ENCODE data around the gene DYNC1LI1. TPM values are rescaled to one million over a fixed set of nuclear protein-coding genes. Genes with fewer than 3 reads are reported as not detected.

Gene DYNC1LI1
- total and polyA plus RNA-seq, 2 donors = 28.4 to 29.2 TPM

- no peaks in the 10 kb centered on the region for H3K36me3 ChIP-seq (ENCODE audit: control insufficient read depth in 2 of 2, insufficient read depth in 2 of 2, low read length in 1 of 2)
- WGBS = 93% methylated on average over 3 of the region's 3 CpGs
- peak overlapping the region in 1 of 2 donors; percentile 40 for H3K27ac ChIP-seq (ENCODE audit: low read depth in 1 of 2, low read length in 1 of 2)
- no peaks in the 10 kb centered on the region for H3K4me1 ChIP-seq (ENCODE audit: control insufficient read depth in 2 of 2, insufficient read depth in 2 of 2, low read length in 2 of 2)
- no peak overlapping the region for H3K4me3 ChIP-seq (ENCODE audit: low read length in 2 of 2)
- H3K9me3 ChIP-seq (ENCODE audit: control insufficient read depth in 2 of 2, insufficient read depth in 1 of 2, low read length in 1 of 2) = no peaks in the 10 kb centered on the region
- no peaks in the 10 kb centered on the region for H3K27me3 ChIP-seq (ENCODE audit: control insufficient read depth in 2 of 2, insufficient read depth in 1 of 2, low read length in 1 of 2)
- no peak for DNase-seq (ENCODE audit: low read depth in 6 of 9, low spot score in 9 of 9)
These were observed 76.9 kb downstream of the DYNC1LI1 start for GRCh38 chr3:32493437-32494414.

DNA sequence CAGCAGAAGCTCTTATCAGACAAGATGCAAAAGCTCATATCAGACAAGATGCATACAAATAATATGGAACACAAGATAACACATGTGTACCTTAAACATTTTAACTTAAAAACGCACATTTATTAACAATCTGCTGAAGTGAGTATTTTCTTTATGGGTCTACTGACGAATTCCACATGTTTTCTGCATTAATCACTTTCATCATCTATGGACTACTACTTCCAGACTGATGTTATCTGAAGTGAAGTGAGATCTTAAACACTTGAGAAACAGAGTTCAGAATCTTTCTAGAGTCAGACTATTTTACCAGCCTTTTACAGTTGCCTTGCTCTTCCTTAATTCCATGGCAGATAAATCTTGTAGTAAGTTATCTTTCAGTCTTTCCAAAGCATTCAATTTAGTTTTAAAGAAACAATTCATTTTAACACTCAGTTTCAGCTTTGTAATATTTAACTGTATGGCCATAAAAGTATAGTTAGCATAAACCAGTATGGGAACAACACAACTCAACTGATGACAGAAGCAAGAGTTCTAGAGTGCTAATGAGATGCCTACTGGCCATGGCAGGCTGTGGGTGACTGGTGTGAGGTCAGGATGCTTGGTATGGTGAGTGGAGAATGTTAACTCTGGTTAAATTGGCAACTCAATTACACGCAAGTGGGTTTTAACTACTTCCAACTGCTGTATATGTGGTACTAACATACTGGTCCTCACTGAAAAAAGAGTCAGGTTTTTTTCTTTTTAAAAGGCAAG is 77.8 kb downstream of the DYNC1LI1 start:
- Histone ChIP-seq H3K4me1 (ENCODE audit: control insufficient read depth in 2 of 2, insufficient read depth in 2 of 2, low read length in 2 of 2) (no peaks in the 10 kb centered on the region), H3K9me3 (ENCODE audit: control insufficient read depth in 2 of 2, insufficient read depth in 1 of 2, low read length in 1 of 2) (no peaks in the 10 kb centered on the region), H3K36me3 (ENCODE audit: control insufficient read depth in 2 of 2, insufficient read depth in 2 of 2, low read length in 1 of 2) (no peaks in the 10 kb centered on the region), H3K27me3 (ENCODE audit: control insufficient read depth in 2 of 2, insufficient read depth in 1 of 2, low read length in 1 of 2) (no peaks in the 10 kb centered on the region), H3K27ac (ENCODE audit: low read depth in 1 of 2, low read length in 1 of 2) (no peak overlapping the region), H3K4me3 (ENCODE audit: low read length in 2 of 2) (no peak overlapping the region)
- WGBS = 98% methylated on average over 3 of the region's 3 CpGs
- DNase-seq (ENCODE audit: low read depth in 6 of 9, low spot score in 9 of 9) = no peak

GRCh38 chr3:32488474-32489008 is 82.1 kb downstream of the DYNC1LI1 start:
- H3K9me3 ChIP-seq (ENCODE audit: control insufficient read depth in 2 of 2, insufficient read depth in 1 of 2, low read length in 1 of 2) = no peaks in the 10 kb centered on the region
- WGBS = 96% methylated on average over 3 of the region's 3 CpGs
- peaks cover 10 to 18% of the 10 kb centered on the region in 2 donors for H3K36me3 ChIP-seq (ENCODE audit: control insufficient read depth in 2 of 2, insufficient read depth in 2 of 2, low read length in 1 of 2)
- H3K4me1 ChIP-seq (ENCODE audit: control insufficient read depth in 2 of 2, insufficient read depth in 2 of 2, low read length in 2 of 2) = no peaks in the 10 kb centered on the region
- DNase-seq (ENCODE audit: low read depth in 6 of 9, low spot score in 9 of 9) = no peak
- no peak overlapping the region for H3K27ac ChIP-seq (ENCODE audit: low read depth in 1 of 2, low read length in 1 of 2)
- H3K27me3 ChIP-seq (ENCODE audit: control insufficient read depth in 2 of 2, insufficient read depth in 1 of 2, low read length in 1 of 2) = no peaks in the 10 kb centered on the region
- no peak overlapping the region for H3K4me3 ChIP-seq (ENCODE audit: low read length in 2 of 2)

DNA sequence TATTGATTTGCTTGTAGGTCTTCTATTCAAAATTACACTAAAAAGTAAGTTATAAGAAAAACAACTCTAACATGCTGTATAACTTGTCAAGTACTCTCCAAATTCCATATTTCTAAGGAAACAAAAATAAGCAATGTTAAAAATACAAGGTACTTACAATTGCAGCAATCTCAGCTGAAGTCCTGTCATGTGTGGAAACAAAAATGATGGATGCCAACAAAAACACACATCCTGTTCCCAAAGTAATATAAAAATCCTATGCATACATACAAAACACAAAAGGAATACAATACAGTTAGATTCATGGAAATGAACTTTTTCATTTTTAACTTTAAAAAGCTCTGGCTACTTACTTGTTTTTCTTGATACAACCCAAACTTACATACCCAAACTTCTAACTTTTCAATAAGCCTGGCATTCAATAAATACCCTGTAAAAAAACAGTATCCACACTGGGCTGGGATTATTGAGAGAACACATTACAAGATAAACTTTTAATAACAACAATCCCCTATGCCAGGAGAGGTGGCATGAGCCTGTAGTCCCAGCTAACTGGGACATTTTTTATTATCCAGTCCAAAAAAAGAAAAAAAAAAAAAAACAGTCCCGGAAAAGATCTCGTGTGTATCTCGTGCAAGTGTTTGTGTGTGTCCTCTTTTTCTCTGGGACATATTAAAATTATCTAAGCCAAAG is 82.7 kb downstream of the DYNC1LI1 start:
- Histone ChIP-seq H3K27ac (ENCODE audit: low read depth in 1 of 2, low read length in 1 of 2) (no peak overlapping the region), H3K36me3 (ENCODE audit: control insufficient read depth in 2 of 2, insufficient read depth in 2 of 2, low read length in 1 of 2) (peaks cover 10 to 19% of the 10 kb centered on the region in 2 donors), H3K4me1 (ENCODE audit: control insufficient read depth in 2 of 2, insufficient read depth in 2 of 2, low read length in 2 of 2) (no peaks in the 10 kb centered on the region), H3K9me3 (ENCODE audit: control insufficient read depth in 2 of 2, insufficient read depth in 1 of 2, low read length in 1 of 2) (no peaks in the 10 kb centered on the region), H3K4me3 (ENCODE audit: low read length in 2 of 2) (no peak overlapping the region), H3K27me3 (ENCODE audit: control insufficient read depth in 2 of 2, insufficient read depth in 1 of 2, low read length in 1 of 2) (no peaks in the 10 kb centered on the region)
- DNase-seq (ENCODE audit: low read depth in 6 of 9, low spot score in 9 of 9) = no peak
- WGBS = over 99% methylated on average over 3 of the region's 3 CpGs

DNA sequence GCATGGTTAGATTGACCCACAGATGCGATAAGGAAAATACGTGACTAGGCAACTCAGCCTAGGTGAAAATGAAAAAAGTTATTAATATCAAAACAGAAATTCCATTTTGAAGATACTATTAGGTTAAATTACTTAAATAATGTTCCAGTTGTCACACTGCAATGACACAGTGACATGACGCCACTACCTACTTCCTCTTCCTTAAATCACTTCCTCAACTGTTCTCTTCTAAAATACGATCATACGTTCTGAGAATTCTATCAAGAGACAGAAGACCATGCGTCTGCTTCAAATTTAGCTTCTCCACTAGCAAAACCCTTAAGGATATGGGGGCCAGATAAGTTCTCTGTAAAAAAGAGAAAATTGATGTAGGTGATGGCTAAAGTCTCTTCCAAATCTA is 86.2 kb downstream of the DYNC1LI1 start:
- Histone ChIP-seq H3K36me3 (ENCODE audit: control insufficient read depth in 2 of 2, insufficient read depth in 2 of 2, low read length in 1 of 2) (peaks cover 20 to 31% of the 10 kb centered on the region in 2 donors), H3K9me3 (ENCODE audit: control insufficient read depth in 2 of 2, insufficient read depth in 1 of 2, low read length in 1 of 2) (no peaks in the 10 kb centered on the region), H3K4me1 (ENCODE audit: control insufficient read depth in 2 of 2, insufficient read depth in 2 of 2, low read length in 2 of 2) (peaks cover 0 to 6% of the 10 kb centered on the region in 2 donors), H3K27me3 (ENCODE audit: control insufficient read depth in 2 of 2, insufficient read depth in 1 of 2, low read length in 1 of 2) (no peaks in the 10 kb centered on the region), H3K27ac (ENCODE audit: low read depth in 1 of 2, low read length in 1 of 2) (peak overlapping the region in 1 of 2 donors; percentile 11), H3K4me3 (ENCODE audit: low read length in 2 of 2) (no peak overlapping the region)
- DNase-seq (ENCODE audit: low read depth in 6 of 9, low spot score in 9 of 9) = no peak
- WGBS = 93% methylated on average over 6 of the region's 6 CpGs

DNA sequence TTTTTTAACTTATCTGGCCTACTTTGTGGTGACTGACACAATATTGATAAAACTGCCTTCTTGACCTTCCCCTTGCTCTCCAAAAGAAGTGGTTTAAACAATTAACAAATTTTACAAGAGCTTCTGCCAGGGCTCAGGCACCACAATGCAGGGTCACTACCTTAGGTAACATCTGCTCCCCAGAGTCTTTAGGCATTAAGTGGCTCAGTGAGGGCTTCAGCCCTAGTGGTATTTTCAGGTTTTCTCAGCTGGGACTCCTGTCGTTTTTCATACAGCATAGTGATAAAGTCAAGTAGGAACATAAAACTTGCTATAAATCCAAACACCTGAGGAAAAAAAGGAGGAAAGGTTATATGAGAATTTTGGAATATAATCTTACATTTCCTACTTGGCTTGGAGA is 86.9 kb downstream of the DYNC1LI1 start:
- peaks cover 0 to 6% of the 10 kb centered on the region in 2 donors for H3K4me1 ChIP-seq (ENCODE audit: control insufficient read depth in 2 of 2, insufficient read depth in 2 of 2, low read length in 2 of 2)
- H3K9me3 ChIP-seq (ENCODE audit: control insufficient read depth in 2 of 2, insufficient read depth in 1 of 2, low read length in 1 of 2) = no peaks in the 10 kb centered on the region
- WGBS = 89% methylated on average over 1 of the region's 1 CpG
- DNase-seq (ENCODE audit: low read depth in 6 of 9, low spot score in 9 of 9) = no peak
- H3K27me3 ChIP-seq (ENCODE audit: control insufficient read depth in 2 of 2, insufficient read depth in 1 of 2, low read length in 1 of 2) = no peaks in the 10 kb centered on the region
- no peak overlapping the region for H3K27ac ChIP-seq (ENCODE audit: low read depth in 1 of 2, low read length in 1 of 2)
- H3K36me3 ChIP-seq (ENCODE audit: control insufficient read depth in 2 of 2, insufficient read depth in 2 of 2, low read length in 1 of 2) = peaks cover 20 to 38% of the 10 kb centered on the region in 2 donors
- H3K4me3 ChIP-seq (ENCODE audit: low read length in 2 of 2) = no peak overlapping the region

- peak in 1 of 9 donors; percentile 41 for DNase-seq (ENCODE audit: low read depth in 6 of 9, low spot score in 9 of 9)
- Histone ChIP-seq H3K27ac (ENCODE audit: low read depth in 1 of 2, low read length in 1 of 2) (no peak overlapping the region), H3K36me3 (ENCODE audit: control insufficient read depth in 2 of 2, insufficient read depth in 2 of 2, low read length in 1 of 2) (peaks cover 20 to 45% of the 10 kb centered on the region in 2 donors), H3K4me3 (ENCODE audit: low read length in 2 of 2) (no peak overlapping the region), H3K27me3 (ENCODE audit: control insufficient read depth in 2 of 2, insufficient read depth in 1 of 2, low read length in 1 of 2) (no peaks in the 10 kb centered on the region), H3K9me3 (ENCODE audit: control insufficient read depth in 2 of 2, insufficient read depth in 1 of 2, low read length in 1 of 2) (no peaks in the 10 kb centered on the region), H3K4me1 (ENCODE audit: control insufficient read depth in 2 of 2, insufficient read depth in 2 of 2, low read length in 2 of 2) (peaks cover 0 to 6% of the 10 kb centered on the region in 2 donors)
- WGBS = 32% methylated on average over 1 of the region's 1 CpG
These were observed 88.0 kb downstream of the DYNC1LI1 start for GRCh38 chr3:32482693-32483092.

DNA sequence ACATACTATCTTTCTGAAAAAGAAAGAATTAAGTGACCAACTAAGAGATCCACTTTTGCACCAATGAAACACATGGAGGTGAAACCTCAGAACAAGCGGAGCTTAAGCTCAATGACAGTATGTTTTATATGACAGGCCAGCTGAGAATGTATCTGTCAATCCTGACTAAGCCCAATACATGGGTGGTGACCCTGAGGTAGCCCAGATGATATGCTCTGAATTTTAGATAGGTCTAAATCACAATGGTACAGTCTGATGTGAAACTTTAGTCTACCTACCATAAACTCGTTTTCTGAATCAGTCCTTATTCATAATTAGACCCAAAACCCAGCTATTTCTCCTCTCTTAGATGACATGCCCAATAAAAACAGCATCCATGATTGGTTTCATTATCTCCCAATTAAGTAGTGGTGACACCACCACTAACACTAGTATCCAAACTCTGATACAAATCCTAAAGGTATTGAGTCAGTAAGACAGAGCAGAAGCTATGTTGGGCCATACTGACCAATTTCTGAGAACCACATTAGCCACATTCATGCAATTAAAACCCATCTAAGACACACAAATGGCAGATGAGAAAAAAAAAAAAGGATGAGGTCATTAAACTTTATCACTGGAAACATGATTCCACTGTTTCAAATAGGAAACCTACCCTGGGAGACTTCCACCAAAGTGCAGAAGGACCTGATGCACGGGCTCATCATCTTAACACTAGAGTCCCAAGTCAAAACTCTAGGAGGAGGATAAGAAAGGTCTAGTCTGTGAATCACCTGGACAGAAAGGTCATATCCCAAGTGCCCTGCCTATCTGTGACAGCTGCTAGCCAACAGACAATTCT is 88.6 kb downstream of the DYNC1LI1 start:
- WGBS = 99% methylated on average over 3 of the region's 3 CpGs
- no peak overlapping the region for H3K27ac ChIP-seq (ENCODE audit: low read depth in 1 of 2, low read length in 1 of 2)
- H3K36me3 ChIP-seq (ENCODE audit: control insufficient read depth in 2 of 2, insufficient read depth in 2 of 2, low read length in 1 of 2) = peaks cover 20 to 41% of the 10 kb centered on the region in 2 donors
- no peak overlapping the region for H3K4me3 ChIP-seq (ENCODE audit: low read length in 2 of 2)
- DNase-seq (ENCODE audit: low read depth in 6 of 9, low spot score in 9 of 9) = no peak
- H3K4me1 ChIP-seq (ENCODE audit: control insufficient read depth in 2 of 2, insufficient read depth in 2 of 2, low read length in 2 of 2) = peaks cover 0 to 6% of the 10 kb centered on the region in 2 donors
- no peaks in the 10 kb centered on the region for H3K9me3 ChIP-seq (ENCODE audit: control insufficient read depth in 2 of 2, insufficient read depth in 1 of 2, low read length in 1 of 2)
- H3K27me3 ChIP-seq (ENCODE audit: control insufficient read depth in 2 of 2, insufficient read depth in 1 of 2, low read length in 1 of 2) = no peaks in the 10 kb centered on the region

All from thymus (tissue), 11 donors.